Activated naive CD4-positive, alpha-beta T cell (primary cell): ENCODE results near the gene SLC20A1.

Experiments used
- DNase-seq, 4 experiments: peaks; one replicate each; lab custom pipeline; 2025; lab: John Stamatoyannopoulos, UW

Gene SLC20A1

DNA sequence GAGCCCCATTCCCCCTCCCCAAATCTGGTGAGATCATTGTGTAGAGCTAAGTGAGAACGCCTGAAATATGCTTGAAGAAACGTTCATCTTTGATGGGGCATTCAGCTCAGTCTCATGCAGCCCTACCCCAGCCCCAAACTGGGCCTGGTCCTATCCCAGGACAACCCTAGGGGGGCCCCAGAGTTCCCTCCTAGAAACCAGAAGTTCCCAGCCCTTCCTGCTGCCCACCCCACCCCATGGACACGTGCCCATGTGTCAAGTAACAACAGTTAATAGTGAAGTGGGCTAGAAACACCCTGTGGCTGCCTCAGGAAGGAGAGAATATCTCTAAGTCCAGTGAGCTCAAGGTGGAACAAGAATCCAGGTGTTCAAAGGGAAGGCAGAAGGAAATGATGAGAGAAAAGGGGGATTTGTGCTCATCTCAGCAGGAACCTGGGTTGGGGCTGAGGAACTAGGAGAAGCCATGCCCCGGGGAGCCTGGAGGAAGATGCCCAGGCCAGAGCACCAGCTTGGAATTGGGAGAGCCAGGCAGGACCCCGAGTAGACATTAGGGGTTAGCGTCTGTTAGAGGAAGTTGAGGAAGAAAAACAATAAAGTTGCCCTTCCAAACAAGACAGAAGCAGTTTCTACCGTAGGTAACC lies 20.1 kb upstream of the SLC20A1 start:
- no peak for DNase-seq

DNA sequence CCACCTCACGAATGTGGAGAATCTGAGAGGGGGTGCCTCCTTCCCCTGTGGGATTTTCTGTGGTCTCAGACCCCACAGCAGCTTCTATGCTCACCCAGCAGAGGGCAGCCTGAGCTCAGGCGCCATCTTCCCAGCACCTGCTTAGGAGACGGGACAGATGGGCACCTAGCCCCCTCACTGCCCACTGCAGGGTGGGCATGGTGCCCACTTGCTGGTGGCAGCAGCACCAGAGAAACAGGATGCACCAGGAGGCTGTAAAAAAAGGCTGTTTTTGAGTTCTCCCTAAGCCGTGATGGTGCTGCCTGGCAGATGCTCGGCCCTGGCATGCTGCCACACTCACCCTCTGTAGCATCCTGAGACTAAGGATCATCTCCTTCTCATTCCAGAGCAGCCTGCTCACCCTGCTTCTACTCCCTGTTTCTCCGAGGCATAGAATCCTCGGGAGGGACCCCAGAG lies 19.1 kb upstream of the SLC20A1 start:
- peak; percentile 26 to 63 (median 44) for DNase-seq

DNA sequence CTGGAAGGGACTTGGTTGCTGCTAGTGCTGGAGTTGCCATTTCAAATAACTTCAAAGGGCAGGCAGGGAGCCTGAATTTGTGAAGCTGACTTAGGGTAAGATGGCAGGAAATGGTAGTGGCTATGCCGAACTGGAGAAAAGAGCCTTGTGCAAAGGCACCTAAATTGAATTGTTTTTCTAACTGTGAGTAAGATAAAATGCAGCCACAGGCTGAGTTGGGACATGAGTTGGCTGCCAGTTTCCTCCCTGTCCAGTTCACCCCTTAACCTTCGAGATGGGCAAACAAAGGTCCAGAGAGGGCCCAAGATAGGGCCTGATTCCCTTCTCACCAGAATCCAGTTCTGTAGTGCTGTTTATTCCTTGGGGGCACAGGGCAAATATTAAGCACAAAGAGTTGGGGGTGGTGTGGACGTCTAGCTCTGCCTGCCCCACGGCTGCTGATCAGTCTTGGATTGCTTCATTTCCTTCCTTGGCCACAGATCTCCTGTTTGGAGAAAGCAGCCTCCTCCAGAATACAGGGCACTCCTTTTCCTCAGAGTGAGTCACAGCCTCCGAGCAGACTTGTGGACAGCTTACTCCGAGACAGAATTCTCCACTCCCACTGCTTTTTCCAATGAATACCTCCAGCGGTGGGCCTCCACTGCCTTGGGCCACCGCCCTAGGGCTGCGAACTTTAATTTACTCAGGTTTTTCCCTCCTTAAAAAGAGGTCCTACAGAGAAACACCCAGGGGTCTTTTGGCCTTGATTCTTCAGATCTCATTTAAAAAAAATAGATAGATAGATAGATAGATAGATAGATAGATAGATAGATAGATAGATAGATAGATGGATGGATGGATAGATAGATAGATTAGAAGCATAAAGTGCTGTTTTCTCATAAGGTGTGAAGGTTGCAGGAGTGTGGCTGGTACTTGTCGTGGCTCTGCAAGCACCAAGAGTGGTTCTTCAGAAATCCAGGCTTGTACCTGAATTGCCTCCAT lies 18.4 kb upstream of the SLC20A1 start:
- DNase-seq, result no peak

DNA sequence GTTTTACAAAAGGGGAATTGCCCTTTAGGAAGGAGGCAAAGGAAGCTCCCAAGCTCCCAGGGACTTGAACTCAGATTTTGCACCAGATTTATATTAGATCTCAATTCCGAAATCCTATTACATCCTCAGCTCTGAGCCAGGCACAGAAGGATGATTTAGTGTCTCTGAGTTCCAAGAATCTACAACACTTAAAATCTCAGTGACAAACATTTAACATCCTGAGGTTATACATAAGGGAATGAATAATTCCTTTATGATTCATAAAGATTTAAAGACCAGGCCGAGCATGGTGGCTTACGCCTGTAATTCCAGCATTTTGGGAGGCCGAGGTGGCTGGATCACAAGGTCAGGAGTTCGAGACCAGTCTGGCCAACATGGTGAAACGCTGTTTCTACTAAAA lies 16.5 kb upstream of the SLC20A1 start:
- DNase-seq, result no peak

DNA sequence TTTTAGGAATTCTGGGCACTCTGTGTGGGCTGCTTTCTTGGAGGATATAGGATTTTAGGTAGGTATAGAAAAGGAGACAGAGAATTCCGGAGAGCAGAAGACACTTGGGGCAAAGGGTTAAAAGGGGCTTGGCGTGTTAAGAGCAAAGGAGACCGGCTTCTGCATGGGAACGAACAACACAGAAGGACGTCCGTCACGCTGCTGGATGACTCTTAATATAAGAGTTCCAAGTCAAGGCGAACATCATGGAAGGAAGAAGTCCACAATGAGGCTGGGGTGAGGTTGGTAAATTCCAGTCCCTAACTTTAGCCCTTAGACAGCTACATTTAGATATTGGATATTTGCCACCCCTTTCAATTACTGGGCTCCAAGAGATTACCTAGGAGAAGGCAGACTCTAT lies 15.9 kb upstream of the SLC20A1 start:
- no peak for DNase-seq

DNA sequence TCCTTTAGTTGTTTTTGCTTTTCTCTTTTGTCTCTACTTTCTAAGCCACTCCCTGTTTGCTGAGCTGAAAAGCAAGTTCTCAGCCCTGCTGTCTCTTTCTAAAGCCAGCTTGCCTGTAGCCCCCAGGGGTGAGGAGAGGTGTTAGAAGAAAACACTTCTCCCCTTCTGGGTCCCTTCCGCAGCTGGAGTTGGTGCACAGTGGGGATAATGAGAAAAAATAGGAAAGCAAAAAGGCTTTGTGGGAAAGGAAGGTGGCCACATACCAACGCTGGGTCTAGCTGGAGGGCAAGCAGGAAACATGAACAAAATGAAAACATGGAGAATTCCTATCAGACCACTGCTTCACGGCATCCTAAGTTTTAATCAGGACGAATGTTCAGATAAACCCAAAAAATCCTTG lies 15.5 kb upstream of the SLC20A1 start:
- DNase-seq, result no peak

DNA sequence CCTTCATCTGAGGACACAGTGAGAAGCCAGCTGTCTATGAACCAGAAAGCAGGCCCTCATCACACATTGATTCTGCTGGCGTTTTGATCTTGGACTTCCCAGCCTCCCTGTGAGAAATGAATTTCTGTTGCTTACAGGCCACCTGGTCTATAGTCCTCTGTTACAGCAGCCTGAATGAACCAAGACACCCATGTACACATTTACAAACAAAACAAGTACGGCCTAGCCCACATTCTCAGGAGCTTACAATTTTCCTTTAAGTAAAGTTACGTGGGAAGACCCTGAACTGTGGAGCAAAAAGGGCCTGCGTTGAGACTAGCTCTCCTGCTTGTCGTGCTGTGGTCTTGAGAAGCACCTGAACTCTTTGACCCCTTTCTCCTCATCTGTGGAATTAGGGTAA lies 12.0 kb upstream of the SLC20A1 start:
- DNase-seq, result no peak

DNA sequence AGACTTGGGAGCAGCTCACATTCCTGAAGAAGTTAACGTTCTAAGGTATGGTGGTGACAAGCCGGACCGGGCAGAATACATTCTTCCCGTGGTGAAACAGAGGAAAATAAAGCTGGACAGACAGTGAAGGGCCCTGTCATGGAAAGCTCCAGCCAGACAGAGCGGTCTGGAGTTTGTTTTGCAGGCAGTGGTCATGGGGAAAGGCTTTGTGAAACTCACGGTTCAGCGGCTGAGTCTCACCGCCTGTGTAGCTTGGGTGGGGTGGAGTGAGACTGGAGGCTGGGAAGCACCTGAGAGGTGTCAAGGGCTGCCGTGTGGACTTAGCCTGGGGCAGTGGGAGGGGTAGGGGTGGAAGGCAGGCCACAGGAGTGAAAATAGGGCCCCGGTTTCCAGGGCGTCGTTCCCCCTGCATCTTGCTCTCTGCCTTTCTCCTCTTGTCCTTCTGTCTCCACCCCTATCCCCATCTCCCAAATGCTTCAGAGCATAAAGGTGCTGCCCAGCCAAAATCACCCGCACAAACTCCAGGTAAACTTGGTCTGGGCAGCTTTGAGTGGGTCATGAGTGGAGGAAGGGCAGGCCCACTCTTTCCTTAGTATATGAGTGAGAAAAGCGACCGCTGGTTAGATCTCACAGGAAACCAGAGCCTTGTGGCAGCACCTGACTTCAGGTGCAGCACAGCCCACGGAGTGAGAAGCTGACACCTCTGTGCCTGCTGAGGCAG lies 11.4 kb upstream of the SLC20A1 start:
- no peak for DNase-seq

DNA sequence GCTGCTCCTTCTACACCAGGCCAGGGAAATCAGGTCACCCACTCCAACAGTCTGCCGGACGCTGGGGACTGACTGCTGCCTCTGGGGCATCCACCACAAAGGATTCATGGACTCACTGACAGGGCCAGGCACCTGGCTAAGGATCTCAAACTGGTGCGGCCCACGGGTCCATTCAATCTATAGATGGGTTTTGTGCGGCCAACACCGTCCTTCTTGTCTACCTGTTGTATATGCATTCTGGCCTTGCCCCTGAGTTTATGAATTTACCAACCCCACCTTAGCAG lies 10.9 kb upstream of the SLC20A1 start:
- peak in 1 of 4 experiments; percentile 7 for DNase-seq

DNA sequence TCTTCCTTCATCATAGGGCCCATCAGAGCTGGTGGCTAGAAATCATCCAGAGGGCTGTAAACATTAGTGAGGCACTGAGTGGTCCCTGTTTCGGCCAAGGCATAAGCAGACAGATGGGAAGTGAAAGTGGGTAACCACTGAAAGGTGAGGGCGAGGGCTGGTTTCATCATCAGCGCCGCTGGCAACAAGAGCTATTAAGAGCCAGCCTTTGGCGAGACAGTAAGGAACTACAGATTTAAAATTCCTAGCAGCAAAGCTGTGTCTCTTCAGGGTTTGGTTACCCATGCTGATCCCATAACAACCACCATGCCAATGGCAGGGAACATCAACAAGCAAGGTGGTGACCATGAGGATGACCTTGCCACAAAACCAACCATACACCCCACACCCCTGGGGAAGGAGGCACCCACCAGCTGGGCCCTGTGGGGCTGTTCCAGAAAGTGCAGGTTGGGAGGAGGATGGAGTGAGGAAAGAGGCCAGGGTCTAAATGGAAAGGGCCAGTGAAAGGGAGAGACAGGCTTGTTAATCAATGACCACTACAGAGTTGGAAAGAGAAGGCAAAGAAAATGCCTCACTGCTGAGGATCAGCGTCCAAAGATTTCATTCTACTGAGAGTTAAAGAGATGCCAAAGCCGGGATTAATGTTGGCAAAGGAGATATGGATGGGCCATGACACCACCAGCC lies 9.0 kb upstream of the SLC20A1 start:
- DNase-seq, result no peak

DNA sequence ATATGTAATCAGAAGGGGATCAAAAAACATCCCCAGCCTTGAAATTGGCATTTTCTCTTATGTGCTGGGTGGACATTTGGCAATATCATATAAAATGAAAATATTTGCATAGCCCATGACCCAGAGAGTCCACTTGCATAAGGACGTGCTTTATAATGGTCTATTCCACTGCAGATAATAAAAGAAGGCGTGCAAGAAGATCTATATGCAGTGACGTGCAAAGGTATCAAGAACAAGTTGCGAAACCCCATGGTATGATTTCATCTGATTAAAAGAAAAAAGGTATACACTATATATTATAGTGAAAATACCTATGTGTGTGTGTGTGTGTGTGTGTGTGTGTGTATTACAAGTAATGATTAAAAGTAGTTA lies 8.5 kb upstream of the SLC20A1 start:
- no peak for DNase-seq

DNA sequence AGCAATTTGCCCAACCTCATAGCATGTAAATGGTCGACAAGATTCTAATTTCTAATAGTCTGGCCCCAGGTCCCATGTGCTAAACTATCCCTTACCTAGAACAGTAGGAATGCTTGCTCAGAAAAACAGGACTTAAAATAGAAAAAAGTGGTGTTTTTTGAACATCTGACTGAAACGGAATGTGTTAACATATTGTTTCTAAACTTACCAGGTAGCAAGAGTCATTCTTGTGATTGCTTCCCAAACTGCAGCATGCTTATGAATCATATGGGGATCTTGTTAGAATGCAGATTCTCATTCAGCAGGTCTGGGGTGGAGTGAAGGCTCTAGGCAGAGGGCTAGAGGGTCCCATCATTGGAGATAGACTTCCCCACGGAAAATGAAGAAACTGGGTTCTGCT lies 5.8 kb upstream of the SLC20A1 start:
- DNase-seq, result no peak

DNA sequence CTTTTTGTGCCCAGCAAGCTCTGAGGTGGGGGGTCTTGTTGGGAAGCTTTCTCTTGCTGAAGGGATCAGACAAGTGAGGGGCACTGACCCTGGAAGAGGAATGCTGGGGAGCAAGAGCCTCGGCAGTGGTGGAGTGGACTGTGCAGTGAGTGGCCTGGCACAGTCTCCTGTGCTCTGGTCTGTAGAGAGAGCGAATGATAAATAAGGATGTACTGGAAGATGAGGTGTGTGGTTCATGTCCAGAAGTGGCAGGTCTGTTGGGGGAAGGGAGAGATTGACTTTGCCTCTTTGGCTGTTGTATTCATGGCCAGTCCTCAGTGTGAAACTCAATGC lies 5.3 kb upstream of the SLC20A1 start:
- DNase-seq, result no peak

DNA sequence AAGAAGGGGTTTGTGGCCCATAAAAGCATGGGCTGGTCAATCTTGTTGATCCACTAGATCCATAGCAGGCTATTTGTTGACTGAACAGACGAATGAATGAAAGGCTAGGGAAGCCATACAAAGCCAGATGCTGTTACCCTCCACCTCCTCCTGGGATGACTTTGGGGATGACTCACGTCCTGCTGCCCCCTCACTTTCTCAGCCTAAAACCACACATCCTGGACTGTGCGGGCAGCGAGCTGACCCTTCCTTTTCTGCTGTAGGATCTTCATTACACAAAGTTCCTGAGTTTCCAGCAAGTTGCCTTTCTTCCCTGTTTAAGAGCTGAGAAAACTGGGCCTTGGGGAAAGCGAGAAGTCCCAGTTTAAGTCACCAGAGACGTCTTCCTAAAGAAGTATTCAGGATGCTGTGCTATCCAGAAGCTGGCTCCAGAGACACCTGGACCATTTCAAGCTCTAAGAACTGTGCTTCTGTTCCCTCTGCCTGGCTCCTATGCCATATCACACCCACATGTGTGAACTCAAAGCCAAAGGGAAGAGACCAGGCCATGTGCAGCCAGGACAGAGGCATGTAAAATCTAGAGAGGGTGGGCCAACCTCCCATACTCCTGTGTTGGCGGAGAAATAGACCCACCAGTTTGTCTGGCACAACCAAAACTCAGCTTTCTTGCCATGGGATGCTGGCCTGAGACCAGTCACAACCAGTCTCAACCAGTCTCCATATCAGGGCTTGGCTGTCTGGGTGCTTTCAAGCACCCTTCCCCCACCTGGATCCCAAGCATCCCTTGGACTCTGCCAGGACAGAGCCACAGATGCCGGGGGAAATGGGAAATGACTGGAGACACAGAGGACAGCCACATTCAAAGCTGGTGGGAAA lies 4.7 kb upstream of the SLC20A1 start:
- DNase-seq, result no peak

DNA sequence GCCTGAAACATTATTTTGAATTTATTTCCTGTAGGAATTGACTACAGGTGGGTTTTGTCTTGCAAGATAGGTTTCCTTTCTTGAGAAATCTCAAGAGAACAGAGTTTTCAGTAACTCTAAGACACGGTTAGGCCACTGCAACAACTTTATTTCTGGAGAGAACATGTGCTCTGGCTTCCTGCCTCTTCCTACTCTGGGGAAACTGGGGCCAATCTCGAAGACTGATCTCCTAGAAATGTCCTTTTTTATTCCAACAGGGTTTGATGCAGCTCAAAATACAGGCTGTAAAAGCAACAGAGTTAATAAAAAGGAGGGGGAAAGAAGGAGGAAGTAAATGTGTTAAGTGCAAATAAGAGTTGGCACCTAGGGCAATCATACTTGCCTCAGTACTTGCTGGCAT lies 4.0 kb upstream of the SLC20A1 start:
- no peak for DNase-seq

DNA sequence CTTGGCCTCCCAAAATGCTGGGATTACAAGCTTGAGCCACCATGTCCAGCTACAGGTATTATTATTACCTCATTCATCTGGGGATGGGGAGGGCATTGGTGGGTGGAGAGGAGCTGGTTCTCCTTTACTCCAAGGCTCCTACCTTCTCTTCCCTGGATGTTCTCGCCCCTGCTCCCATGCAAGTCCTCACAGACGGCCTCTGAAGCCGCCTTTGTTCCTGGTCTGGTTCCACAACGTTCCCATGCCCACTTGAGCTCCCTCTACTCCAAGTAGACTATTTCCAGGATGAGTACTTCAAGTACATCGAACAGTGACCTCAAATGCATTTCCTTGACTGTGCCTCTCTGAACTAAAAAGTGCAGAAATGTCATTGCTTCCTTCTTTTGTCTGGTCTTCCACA lies 3.2 kb upstream of the SLC20A1 start:
- DNase-seq, result no peak

DNA sequence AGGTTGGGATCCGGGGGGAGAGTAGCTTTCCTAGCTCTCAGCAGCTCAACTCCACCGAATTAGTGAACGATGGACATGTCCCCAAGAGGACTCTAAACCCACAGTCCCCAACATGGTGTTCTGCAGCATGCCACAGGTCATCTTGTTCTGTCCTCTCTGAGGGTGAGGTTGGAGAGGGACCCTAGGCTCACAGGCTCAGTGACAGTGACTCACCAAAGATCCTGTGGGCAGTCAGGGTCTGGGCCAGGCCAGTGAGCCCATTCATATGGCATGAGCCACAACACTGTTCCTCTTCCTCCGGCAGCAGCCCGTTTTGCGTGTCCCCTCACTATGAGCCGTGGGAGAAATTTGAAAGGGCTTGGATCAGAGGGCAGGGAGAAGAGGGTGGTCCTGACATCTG lies 2.8 kb upstream of the SLC20A1 start:
- no peak for DNase-seq

DNA sequence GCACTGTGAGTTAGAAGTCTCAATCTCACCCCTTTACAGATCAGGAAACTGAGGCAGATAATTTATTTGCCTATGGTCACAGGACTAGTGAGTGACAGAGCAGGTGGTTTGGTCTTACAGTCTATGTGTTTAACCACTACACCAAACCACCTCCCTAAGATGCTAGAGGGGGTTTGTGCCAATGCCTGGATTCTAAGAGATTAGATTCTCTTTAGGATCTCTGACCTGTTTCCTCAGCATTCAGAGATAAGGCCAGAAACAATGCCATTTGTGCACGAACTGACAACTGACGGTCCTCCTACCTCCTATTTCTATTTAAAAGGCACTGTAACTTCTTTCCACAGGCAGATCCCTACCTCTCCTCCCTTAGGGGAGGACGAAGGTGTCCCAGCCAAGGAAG lies 2.3 kb upstream of the SLC20A1 start:
- DNase-seq, result no peak

DNA sequence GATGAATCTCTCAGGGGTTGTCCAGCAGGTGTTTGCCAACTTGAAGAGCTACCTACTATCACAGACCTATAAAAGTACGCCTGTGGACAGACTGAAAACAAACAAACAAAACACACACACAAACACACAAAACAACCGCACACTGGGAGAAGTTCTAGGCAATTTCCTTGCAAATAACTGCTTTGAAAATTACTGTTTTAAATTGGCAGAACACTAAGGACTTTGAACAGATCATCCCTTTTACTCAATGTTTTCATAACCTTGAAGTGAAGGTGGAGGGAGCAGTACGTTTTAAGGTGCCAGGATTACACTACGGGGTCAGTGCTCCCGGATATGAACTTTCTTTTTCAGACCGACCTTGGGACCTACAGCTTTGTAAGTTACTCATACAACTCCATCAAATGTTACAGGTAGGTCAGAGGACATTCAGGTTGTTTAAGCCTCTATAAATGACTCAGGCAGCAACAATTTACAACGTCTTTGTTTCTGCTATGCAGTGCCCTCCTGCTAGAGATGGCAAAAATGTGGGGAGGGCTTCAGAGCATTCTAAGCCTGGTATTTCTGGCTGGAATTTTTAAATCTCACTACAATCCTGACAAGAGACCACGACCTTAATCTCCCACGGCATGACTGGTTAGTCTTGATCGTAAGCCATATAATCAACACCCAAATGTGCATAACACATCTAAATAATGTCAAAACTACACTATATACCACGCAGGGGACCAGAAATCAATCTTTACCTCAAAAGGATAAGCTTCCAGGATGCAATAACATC lies 1.4 kb upstream of the SLC20A1 start:
- no peak for DNase-seq

DNA sequence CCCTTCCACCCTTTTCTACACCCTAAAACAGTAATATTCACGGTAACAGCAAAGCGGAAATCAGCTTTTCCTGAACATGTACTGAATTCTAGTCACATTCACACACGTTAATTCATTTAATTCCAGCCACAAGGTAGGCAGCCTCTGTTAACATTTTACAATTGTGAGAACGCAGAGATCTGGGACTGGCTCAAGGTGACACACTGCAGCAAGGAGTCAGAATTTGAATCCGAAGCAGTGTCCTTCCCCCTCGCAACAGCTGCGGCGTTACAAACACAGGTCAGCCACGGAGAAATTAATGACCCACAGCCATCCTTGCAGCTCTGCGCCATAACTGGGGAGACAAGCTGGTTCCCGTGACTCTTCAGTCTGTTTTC lies 818 bp upstream of the SLC20A1 start:
- no peak for DNase-seq
